Breast epithelium (tissue), 4 donors: ENCODE data around the gene C1orf50. TPM values are rescaled to one million over a fixed set of nuclear protein-coding genes. Genes with fewer than 3 reads are reported as not detected.

ENCODE experiments used
- DNase-seq, 2 donors: peaks; one replicate each; pipeline ENCODE4 v3.0.0-alpha.2; 2019; ENCODE audit warnings: low spot score in 2 of 2
- H3K27ac ChIP-seq, 2 donors: fragments of 200-600 bp; sonication (generic) in 1 of 2; one replicate each; pipeline ENCODE4 v1.5.1; 2016 to 2019; ENCODE audit warnings: mild to moderate bottlenecking in 1 of 2
- H3K27me3 ChIP-seq, 2 donors: fragments of 200-600 bp; sonication (generic) in 1 of 2; one replicate each; pipeline versions ENCODE4 v1.5.1 to v1.6.0; 2017 to 2019; ENCODE audit warnings: control low read depth in 1 of 2, mild to moderate bottlenecking in 1 of 2
- H3K36me3 ChIP-seq: fragments of 200-600 bp; one replicate; pipeline ENCODE4 v1.5.1; 2019
- H3K4me1 ChIP-seq, 2 donors: fragments of 200-600 bp; sonication (generic); one replicate each; pipeline ENCODE4 v1.5.1; 2016 to 2019; ENCODE audit warnings: control low read depth in 1 of 2
- H3K4me3 ChIP-seq, 3 donors: fragments of 200-600 bp; sonication (generic); 1 replicate in 2 of 3; 2 replicates in 1 of 3; pipeline ENCODE4 v1.5.1; 2016 to 2019; ENCODE audit warnings: mild to moderate bottlenecking in 3 of 3, moderate library complexity in 2 of 3
- H3K9me3 ChIP-seq, 2 donors: fragments of 200-600 bp; sonication (generic) in 1 of 2; one replicate each; pipeline ENCODE4 v1.5.1; 2016 to 2019; ENCODE audit warnings: control low read depth in 1 of 2
- CTCF ChIP-seq, 3 donors: fragments of 450-650 bp; IDR thresholded peaks; one replicate each; pipeline ENCODE4 v1.5.1; 2016 to 2017; ENCODE audit warnings: antibody characterized with exemption in 3 of 3, mild to moderate bottlenecking in 3 of 3, moderate library complexity in 3 of 3
- POLR2A ChIP-seq: fragments of 450-650 bp; IDR thresholded peaks from one replicate; pipeline ENCODE4 v1.6.1; 2016; ENCODE audit warnings: antibody characterized with exemption, mild to moderate bottlenecking, moderate library complexity
- POLR2AphosphoS5 ChIP-seq, 3 donors: sonication (generic); formaldehyde crosslinking; IDR thresholded peaks; one replicate each; pipeline ENCODE4 v1.6.1; 2017; ENCODE audit warnings: antibody characterized with exemption in 3 of 3
- intact Hi-C: fragments of 100-400 bp; cut with DNase I; formaldehyde crosslinking; loops from one replicate; pipeline ENCODE4 v1.15.1; 2023; ENCODE audit warnings: low total_unique reads
- total RNA-seq, 3 donors: library from RNA; depleted of rRNA; stranded (reverse); fragments of >200 nt; gene quantifications; one replicate each; pipeline ENCODE4 v1.1.0, GENCODE V29; 2016

Gene C1orf50
- total RNA-seq, 3 donors from 2014 or later = 5.2 to 10.8 (median 6.7) TPM

GRCh38 chr1:42737257-42737656 lies 29.8 kb upstream of the C1orf50 start:
- Histone ChIP-seq H3K36me3 (no peaks in the 10 kb centered on the region), H3K27ac (no peak overlapping the region), H3K4me1 (no peaks in the 10 kb centered on the region), H3K4me3 (no peak overlapping the region), H3K27me3 (no peaks in the 10 kb centered on the region), H3K9me3 (no peaks in the 10 kb centered on the region)
- no peak for TF ChIP-seq POLR2AphosphoS5 (IDR thresholded peaks at IDR 0.05)
- TF ChIP-seq CTCF (IDR thresholded peaks at IDR 0.05) = no peak
- no peak for TF ChIP-seq POLR2A
- DNase-seq = peak; percentile 34 to 73
- intact Hi-C loops = no loop called here

GRCh38 chr1:42737986-42738677 lies 28.9 kb upstream of the C1orf50 start:
- TF ChIP-seq CTCF (IDR thresholded peaks at IDR 0.05) = no peak
- TF ChIP-seq POLR2A = no peak
- no peak for TF ChIP-seq POLR2AphosphoS5 (IDR thresholded peaks at IDR 0.05)
- Histone ChIP-seq H3K36me3 (no peaks in the 10 kb centered on the region), H3K27me3 (no peaks in the 10 kb centered on the region), H3K4me1 (no peaks in the 10 kb centered on the region), H3K9me3 (no peaks in the 10 kb centered on the region), H3K27ac (no peak overlapping the region), H3K4me3 (no peak overlapping the region)
- no peak for DNase-seq
- intact Hi-C loops = no loop called here

GRCh38 chr1:42738678-42739226 lies 28.3 kb upstream of the C1orf50 start:
- peak overlapping the region in 1 of 3 donors; percentile 40 for H3K4me3 ChIP-seq
- no peaks in the 10 kb centered on the region for H3K36me3 ChIP-seq
- H3K4me1 ChIP-seq = no peaks in the 10 kb centered on the region
- no peaks in the 10 kb centered on the region for H3K27me3 ChIP-seq
- H3K27ac ChIP-seq = no peak overlapping the region
- H3K9me3 ChIP-seq = no peaks in the 10 kb centered on the region
- DNase-seq = no peak
- TF ChIP-seq POLR2AphosphoS5 (IDR thresholded peaks at IDR 0.05) (no peak), POLR2A (no peak), CTCF (IDR thresholded peaks at IDR 0.05) (no peak)
- intact Hi-C loops = no loop called here

GRCh38 chr1:42739753-42740700 lies 27.0 kb upstream of the C1orf50 start, which contains the start of gene CLDN19:
CLDN19 (minus strand) TSS chr1:42740236; CDS start chr1:42740063, 173 bp downstream.
- no peaks in the 10 kb centered on the region for H3K27me3 ChIP-seq
- H3K4me3 ChIP-seq = peak within 1 kb of the TSS in 2 of 3 donors; percentile 28 to 40
- intact Hi-C loops = no loop called here
- no peak for TF ChIP-seq CTCF (IDR thresholded peaks at IDR 0.05)
- no peak for TF ChIP-seq POLR2A
- TF ChIP-seq POLR2AphosphoS5 (IDR thresholded peaks at IDR 0.05) = no peak
- no peaks in the 10 kb centered on the region for H3K9me3 ChIP-seq
- no peaks in the 10 kb centered on the region for H3K36me3 ChIP-seq
- no peaks in the 10 kb centered on the region for H3K4me1 ChIP-seq
- peak within 1 kb of the TSS; percentile 40 to 78 for H3K27ac ChIP-seq
- no peak for DNase-seq
